Neural cell (in vitro differentiated cells): Measurements from ENCODE around the gene PLEKHA8. TPM values are rescaled to one million over a fixed set of nuclear protein-coding genes. Genes with fewer than 3 reads are reported as not detected.

ENCODE experiments used
- H2AFZ ChIP-seq: fragments of 200-600, 300-800 bp; sonication (generic), shearing (Covaris generic); 2 replicates; pipeline ENCODE4 v1.6.0; 2014; ENCODE audit warnings: low read depth, mild to moderate bottlenecking, antibody characterized with exemption, low read length, moderate library complexity
- H3F3A ChIP-seq: fragments of 200-600 bp; shearing (Covaris generic); 2 replicates; pipeline ENCODE4 v1.6.1; 2016; ENCODE audit warnings: mild to moderate bottlenecking, moderate library complexity, mixed read lengths, antibody characterized with exemption, low read length; ENCODE audit not compliant: insufficient read depth, poor library complexity, severe bottlenecking
- H3K27ac ChIP-seq: fragments of 200-600, 300-800 bp; sonication (generic), shearing (Covaris generic); 2 replicates; pipeline ENCODE4 v1.5.1; 2014; ENCODE audit warnings: mild to moderate bottlenecking, low read length, moderate library complexity
- H3K27me3 ChIP-seq: fragments of 300-800, 200-600 bp; sonication (generic), shearing (Covaris generic); 2 replicates; pipeline ENCODE4 v1.6.0; 2014; ENCODE audit warnings: mild to moderate bottlenecking, low read depth, low read length, moderate library complexity; ENCODE audit not compliant: insufficient read depth
- H3K36me3 ChIP-seq: fragments of 300-800, 200-600 bp; sonication (generic), shearing (Covaris generic); 2 replicates; pipeline ENCODE4 v1.5.1; 2014; ENCODE audit warnings: mild to moderate bottlenecking, antibody characterized with exemption, low read length, moderate library complexity; ENCODE audit not compliant: insufficient read depth
- H3K4me2 ChIP-seq: fragments of 300-800, 200-600 bp; sonication (generic), shearing (Covaris generic); 2 replicates; pipeline ENCODE4 v1.6.0; 2014; ENCODE audit warnings: mild to moderate bottlenecking, low read length
- H3K4me3 ChIP-seq: fragments of 300-800, 200-600 bp; sonication (generic), shearing (Covaris generic); 2 replicates; pipeline ENCODE4 v1.5.1; 2014; ENCODE audit warnings: mild to moderate bottlenecking, low read length, moderate library complexity
- H3K79me2 ChIP-seq: fragments of 200-600 bp; shearing (Covaris generic); replicated peaks from 2 replicates; pipeline ENCODE4 v1.6.0; 2014; ENCODE audit warnings: mild to moderate bottlenecking, low read length, moderate library complexity; ENCODE audit not compliant: insufficient read depth
- H3K9ac ChIP-seq: fragments of 300-800, 200-600 bp; sonication (generic), shearing (Covaris generic); 2 replicates; pipeline ENCODE4 v1.6.1; 2016; ENCODE audit warnings: mild to moderate bottlenecking, low read length, mixed read lengths
- H3K9me2 ChIP-seq: fragments of 200-600 bp; shearing (Covaris generic); 2 replicates; pipeline ENCODE4 v1.6.1; 2016; ENCODE audit warnings: mild to moderate bottlenecking, low read length, mixed read lengths; ENCODE audit not compliant: insufficient read depth
- H3K9me3 ChIP-seq: fragments of 200-600, 300-800 bp; sonication (generic), shearing (Covaris generic); 2 replicates; pipeline ENCODE4 v1.6.1; 2016; ENCODE audit warnings: mild to moderate bottlenecking, mixed run types, low read length, moderate library complexity, mixed read lengths
- H4K20me1 ChIP-seq: fragments of 200-600 bp; shearing (Covaris generic); 2 replicates; pipeline ENCODE4 v1.6.1; 2016; ENCODE audit warnings: mild to moderate bottlenecking, mixed run types; ENCODE audit not compliant: insufficient read depth
- EP300 ChIP-seq: fragments of 450-650 bp; conservative IDR thresholded peaks from 2 replicates; pipeline ENCODE4 v1.6.1; 2014; ENCODE audit warnings: antibody characterized with exemption, mild to moderate bottlenecking, moderate library complexity; ENCODE audit not compliant: poor library complexity, severe bottlenecking
- EZH2 ChIP-seq: fragments of 200-600, 300-800 bp; shearing (Covaris generic), sonication (generic); IDR thresholded peaks from 2 replicates; pipeline ENCODE4 v1.6.1; 2014; ENCODE audit warnings: antibody characterized with exemption, low read length, borderline replicate concordance, mild to moderate bottlenecking; ENCODE audit not compliant: insufficient read depth, poor library complexity, severe bottlenecking
- MXI1 ChIP-seq: fragments of 450-650 bp; conservative IDR thresholded peaks from 2 replicates; pipeline ENCODE4 v1.6.1; 2014; ENCODE audit warnings: antibody characterized with exemption, mild to moderate bottlenecking; ENCODE audit not compliant: poor library complexity, severe bottlenecking
- POLR2AphosphoS5 ChIP-seq: IDR thresholded peaks from 2 replicates; pipeline ENCODE4 v1.6.1; 2012
- RAD21 ChIP-seq: fragments of 450-650 bp; conservative IDR thresholded peaks from 2 replicates; pipeline ENCODE4 v1.6.1; 2014; ENCODE audit warnings: antibody characterized with exemption, mild to moderate bottlenecking, moderate library complexity
- SMC3 ChIP-seq: fragments of 450-650 bp; conservative IDR thresholded peaks from 2 replicates; pipeline ENCODE4 v1.6.1; 2014; ENCODE audit warnings: antibody characterized with exemption, mild to moderate bottlenecking, moderate library complexity; ENCODE audit not compliant: poor library complexity
- TAF1 ChIP-seq: IDR thresholded peaks from 2 replicates; pipeline ENCODE4 v1.6.1; 2012; ENCODE audit warnings: low read depth
- polyA plus RNA-seq: library from polyadenylated mRNA; depleted of rRNA; stranded (reverse); fragments of >200 nt; gene quantifications from 2 replicates; pipeline ENCODE4 v1.2.3, GENCODE V29; 2014
- TF ChIP-seq, protein P1 (sequence below): IDR thresholded peaks from 2 replicates; pipeline ENCODE4 v1.6.1; 2012; ENCODE audit warnings: borderline replicate concordance
- TF ChIP-seq, protein P2 (sequence below): fragments of 450-650 bp; IDR thresholded peaks from 2 replicates; pipeline ENCODE4 v1.5.1; 2014; ENCODE audit warnings: antibody characterized with exemption, mild to moderate bottlenecking, moderate library complexity; ENCODE audit not compliant: poor library complexity, severe bottlenecking

The PLEKHA8 gene
- polyA plus RNA-seq, 1 donor from 2014 or later, result 43.1 TPM

DNA sequence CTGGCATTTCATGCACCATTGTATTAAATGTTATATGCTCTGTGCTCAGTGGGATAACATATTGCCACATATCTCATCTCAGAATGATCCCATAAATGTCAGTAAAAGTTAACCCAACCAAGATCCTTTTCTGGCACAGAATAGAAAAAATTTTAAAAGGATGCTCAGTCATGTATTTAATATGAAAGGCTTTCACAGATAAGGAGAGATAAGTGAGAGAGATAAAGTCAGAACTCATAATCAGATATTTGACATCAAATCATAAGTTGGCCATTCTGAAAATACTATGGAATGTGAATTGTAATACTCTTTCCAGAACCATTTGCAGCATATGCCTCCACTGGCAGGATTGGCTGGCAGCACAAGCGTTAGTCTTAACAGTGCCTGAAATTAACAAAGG is 38.5 kb downstream of the PLEKHA8 start:
- no peak overlapping the region for H3K27ac ChIP-seq
- H3F3A ChIP-seq, result no peaks in the 10 kb centered on the region
- H2AFZ ChIP-seq, result no peak overlapping the region
- H3K79me2 ChIP-seq, result no peaks in the 10 kb centered on the region
- H3K4me2 ChIP-seq, result no peak overlapping the region
- no peak for TF ChIP-seq RAD21
- no peaks in the 10 kb centered on the region for H3K9me2 ChIP-seq
- no peaks in the 10 kb centered on the region for H3K27me3 ChIP-seq
- H3K9ac ChIP-seq, result no peak overlapping the region
- H3K9me3 ChIP-seq, result no peaks in the 10 kb centered on the region
- peaks cover 3% of the 10 kb centered on the region for H3K36me3 ChIP-seq
- no peak overlapping the region for H3K4me3 ChIP-seq
- no peaks in the 10 kb centered on the region for H4K20me1 ChIP-seq

DNA sequence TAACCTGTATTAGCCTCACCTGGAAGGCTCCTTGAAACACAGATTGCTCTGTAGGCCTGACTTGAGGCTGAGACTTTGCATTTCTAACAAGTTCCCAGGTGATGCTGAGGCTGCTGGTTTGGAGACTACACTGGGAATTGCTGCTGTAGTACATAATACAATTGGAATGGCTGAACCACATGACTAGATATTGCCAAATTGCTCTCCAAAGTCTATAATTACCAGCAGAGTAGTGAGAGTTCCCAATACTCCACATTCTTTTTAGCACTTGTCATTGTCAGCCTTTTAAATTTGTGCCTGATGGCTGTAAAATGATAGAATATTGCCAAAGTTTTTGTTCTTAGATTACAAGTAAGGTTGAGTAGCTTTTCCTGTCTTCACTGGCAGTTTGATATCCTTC is 39.9 kb downstream of the PLEKHA8 start:
- Histone ChIP-seq H3K9ac (no peak overlapping the region), H3K4me3 (no peak overlapping the region), H3F3A (no peaks in the 10 kb centered on the region), H2AFZ (no peak overlapping the region), H3K27ac (no peak overlapping the region), H3K27me3 (no peaks in the 10 kb centered on the region), H3K9me2 (no peaks in the 10 kb centered on the region), H3K4me2 (no peak overlapping the region), H3K9me3 (no peaks in the 10 kb centered on the region), H4K20me1 (no peaks in the 10 kb centered on the region), H3K79me2 (peaks cover 3% of the 10 kb centered on the region), H3K36me3 (peaks cover 3% of the 10 kb centered on the region)
- TF ChIP-seq MXI1 (no peak), SMC3 (no peak), EZH2 (no peak), EP300 (no peak)
- TF ChIP-seq, protein P1, sequence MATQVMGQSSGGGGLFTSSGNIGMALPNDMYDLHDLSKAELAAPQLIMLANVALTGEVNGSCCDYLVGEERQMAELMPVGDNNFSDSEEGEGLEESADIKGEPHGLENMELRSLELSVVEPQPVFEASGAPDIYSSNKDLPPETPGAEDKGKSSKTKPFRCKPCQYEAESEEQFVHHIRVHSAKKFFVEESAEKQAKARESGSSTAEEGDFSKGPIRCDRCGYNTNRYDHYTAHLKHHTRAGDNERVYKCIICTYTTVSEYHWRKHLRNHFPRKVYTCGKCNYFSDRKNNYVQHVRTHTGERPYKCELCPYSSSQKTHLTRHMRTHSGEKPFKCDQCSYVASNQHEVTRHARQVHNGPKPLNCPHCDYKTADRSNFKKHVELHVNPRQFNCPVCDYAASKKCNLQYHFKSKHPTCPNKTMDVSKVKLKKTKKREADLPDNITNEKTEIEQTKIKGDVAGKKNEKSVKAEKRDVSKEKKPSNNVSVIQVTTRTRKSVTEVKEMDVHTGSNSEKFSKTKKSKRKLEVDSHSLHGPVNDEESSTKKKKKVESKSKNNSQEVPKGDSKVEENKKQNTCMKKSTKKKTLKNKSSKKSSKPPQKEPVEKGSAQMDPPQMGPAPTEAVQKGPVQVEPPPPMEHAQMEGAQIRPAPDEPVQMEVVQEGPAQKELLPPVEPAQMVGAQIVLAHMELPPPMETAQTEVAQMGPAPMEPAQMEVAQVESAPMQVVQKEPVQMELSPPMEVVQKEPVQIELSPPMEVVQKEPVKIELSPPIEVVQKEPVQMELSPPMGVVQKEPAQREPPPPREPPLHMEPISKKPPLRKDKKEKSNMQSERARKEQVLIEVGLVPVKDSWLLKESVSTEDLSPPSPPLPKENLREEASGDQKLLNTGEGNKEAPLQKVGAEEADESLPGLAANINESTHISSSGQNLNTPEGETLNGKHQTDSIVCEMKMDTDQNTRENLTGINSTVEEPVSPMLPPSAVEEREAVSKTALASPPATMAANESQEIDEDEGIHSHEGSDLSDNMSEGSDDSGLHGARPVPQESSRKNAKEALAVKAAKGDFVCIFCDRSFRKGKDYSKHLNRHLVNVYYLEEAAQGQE, result no peak

DNA sequence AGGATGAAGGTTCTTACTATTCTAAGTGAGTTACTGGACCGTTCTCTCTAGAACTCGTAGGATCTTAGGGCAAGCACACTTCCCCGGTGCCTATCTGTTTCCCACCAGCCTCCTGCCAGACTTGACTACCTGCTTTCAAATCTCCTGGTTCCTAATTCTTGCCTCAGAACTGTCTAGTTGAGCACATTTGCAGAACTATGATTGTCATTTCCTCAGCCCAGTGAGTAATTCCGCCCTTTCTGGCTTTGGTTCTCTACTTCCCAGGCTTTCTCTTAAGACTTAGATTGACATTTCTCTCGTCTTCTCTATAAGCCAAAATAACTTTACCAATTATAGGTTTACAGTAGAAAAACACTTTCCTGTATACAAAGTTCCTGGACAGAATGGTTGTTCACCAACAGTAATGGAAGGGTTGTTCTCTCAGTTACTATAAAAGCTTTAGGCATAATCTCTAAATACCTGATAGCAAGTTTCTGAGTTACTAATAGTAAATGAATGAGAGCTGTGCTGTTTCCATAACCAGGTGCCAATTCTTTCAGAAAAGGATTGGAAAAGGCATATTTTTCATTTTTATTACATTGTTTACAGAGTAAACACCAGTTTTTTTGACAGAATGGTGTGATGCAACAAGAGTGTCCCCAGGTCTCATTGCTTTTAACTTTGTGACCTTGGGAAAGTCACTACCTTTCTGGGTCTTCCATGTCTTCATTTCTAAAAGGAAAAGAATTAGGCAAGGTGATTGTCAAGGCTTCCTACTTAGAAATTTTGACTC is 41.1 kb downstream of the PLEKHA8 start:
- H3K9ac ChIP-seq, result no peak overlapping the region
- no peaks in the 10 kb centered on the region for H4K20me1 ChIP-seq
- H3K27ac ChIP-seq, result no peak overlapping the region
- H3K79me2 ChIP-seq, result peaks cover 3% of the 10 kb centered on the region
- H3K9me3 ChIP-seq, result no peaks in the 10 kb centered on the region
- no peaks in the 10 kb centered on the region for H3K27me3 ChIP-seq
- peaks cover 3% of the 10 kb centered on the region for H3K36me3 ChIP-seq
- no peak overlapping the region for H3K4me2 ChIP-seq
- H2AFZ ChIP-seq, result no peak overlapping the region
- H3K4me3 ChIP-seq, result no peak overlapping the region
- TF ChIP-seq EP300 (no peak), TAF1 (no peak), EZH2 (no peak), POLR2AphosphoS5 (no peak), RAD21 (no peak), MXI1 (no peak), SMC3 (no peak)
- TF ChIP-seq, protein P1, result no peak
- TF ChIP-seq, protein P2, sequence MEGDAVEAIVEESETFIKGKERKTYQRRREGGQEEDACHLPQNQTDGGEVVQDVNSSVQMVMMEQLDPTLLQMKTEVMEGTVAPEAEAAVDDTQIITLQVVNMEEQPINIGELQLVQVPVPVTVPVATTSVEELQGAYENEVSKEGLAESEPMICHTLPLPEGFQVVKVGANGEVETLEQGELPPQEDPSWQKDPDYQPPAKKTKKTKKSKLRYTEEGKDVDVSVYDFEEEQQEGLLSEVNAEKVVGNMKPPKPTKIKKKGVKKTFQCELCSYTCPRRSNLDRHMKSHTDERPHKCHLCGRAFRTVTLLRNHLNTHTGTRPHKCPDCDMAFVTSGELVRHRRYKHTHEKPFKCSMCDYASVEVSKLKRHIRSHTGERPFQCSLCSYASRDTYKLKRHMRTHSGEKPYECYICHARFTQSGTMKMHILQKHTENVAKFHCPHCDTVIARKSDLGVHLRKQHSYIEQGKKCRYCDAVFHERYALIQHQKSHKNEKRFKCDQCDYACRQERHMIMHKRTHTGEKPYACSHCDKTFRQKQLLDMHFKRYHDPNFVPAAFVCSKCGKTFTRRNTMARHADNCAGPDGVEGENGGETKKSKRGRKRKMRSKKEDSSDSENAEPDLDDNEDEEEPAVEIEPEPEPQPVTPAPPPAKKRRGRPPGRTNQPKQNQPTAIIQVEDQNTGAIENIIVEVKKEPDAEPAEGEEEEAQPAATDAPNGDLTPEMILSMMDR, result no peak
- H3F3A ChIP-seq, result no peaks in the 10 kb centered on the region
- no peaks in the 10 kb centered on the region for H3K9me2 ChIP-seq
